ENCODE data around the gene CAPSL. TPM values are rescaled to one million over a fixed set of nuclear protein-coding genes. Genes with fewer than 3 reads are reported as not detected.
A peak's percentile ranks its signal among the peaks of the same experiment; 100 is the strongest.

CAPSL gene
- total RNA-seq, 4 donors from 2014 or later, result not detected

- Histone ChIP-seq H3K36me3 (no peaks in the 10 kb centered on the region), H3K4me1 (no peaks in the 10 kb centered on the region), H3K27me3 (no peaks in the 10 kb centered on the region), H3K9me3 (no peaks in the 10 kb centered on the region), H3K4me3 (no peak overlapping the region), H3K27ac (no peak overlapping the region)
- DNase-seq, result no peak
- TF ChIP-seq POLR2A (IDR thresholded peaks at IDR 0.05), result no peak
- TF ChIP-seq, protein P1, sequence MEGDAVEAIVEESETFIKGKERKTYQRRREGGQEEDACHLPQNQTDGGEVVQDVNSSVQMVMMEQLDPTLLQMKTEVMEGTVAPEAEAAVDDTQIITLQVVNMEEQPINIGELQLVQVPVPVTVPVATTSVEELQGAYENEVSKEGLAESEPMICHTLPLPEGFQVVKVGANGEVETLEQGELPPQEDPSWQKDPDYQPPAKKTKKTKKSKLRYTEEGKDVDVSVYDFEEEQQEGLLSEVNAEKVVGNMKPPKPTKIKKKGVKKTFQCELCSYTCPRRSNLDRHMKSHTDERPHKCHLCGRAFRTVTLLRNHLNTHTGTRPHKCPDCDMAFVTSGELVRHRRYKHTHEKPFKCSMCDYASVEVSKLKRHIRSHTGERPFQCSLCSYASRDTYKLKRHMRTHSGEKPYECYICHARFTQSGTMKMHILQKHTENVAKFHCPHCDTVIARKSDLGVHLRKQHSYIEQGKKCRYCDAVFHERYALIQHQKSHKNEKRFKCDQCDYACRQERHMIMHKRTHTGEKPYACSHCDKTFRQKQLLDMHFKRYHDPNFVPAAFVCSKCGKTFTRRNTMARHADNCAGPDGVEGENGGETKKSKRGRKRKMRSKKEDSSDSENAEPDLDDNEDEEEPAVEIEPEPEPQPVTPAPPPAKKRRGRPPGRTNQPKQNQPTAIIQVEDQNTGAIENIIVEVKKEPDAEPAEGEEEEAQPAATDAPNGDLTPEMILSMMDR (IDR thresholded peaks at IDR 0.05), result no peak
Measured at GRCh38 chr5:35867998-35868397, 70.4 kb downstream of the CAPSL start.

GRCh38 chr5:35863159-35863558 lies 75.3 kb downstream of the CAPSL start:
- no peak for TF ChIP-seq POLR2A (IDR thresholded peaks at IDR 0.05)
- TF ChIP-seq, protein P1 (IDR thresholded peaks at IDR 0.05), result no peak
- peak overlapping the region in 2 of 4 donors; percentile 28 to 62 for H3K27ac ChIP-seq
- no peaks in the 10 kb centered on the region for H3K36me3 ChIP-seq
- H3K4me3 ChIP-seq, result peak overlapping the region; percentile 5 to 38 (median 32)
- H3K27me3 ChIP-seq, result no peaks in the 10 kb centered on the region
- no peak for DNase-seq
- H3K9me3 ChIP-seq, result no peaks in the 10 kb centered on the region
- no peaks in the 10 kb centered on the region for H3K4me1 ChIP-seq

GRCh38 chr5:35862126-35862525 lies 76.3 kb downstream of the CAPSL start:
- no peaks in the 10 kb centered on the region for H3K36me3 ChIP-seq
- no peaks in the 10 kb centered on the region for H3K4me1 ChIP-seq
- no peaks in the 10 kb centered on the region for H3K27me3 ChIP-seq
- H3K4me3 ChIP-seq, result peak overlapping the region in 3 of 4 donors; percentile 22 to 38 (median 38)
- no peaks in the 10 kb centered on the region for H3K9me3 ChIP-seq
- DNase-seq, result no peak
- H3K27ac ChIP-seq, result peak overlapping the region in 3 of 4 donors; percentile 7 to 62 (median 56)
- TF ChIP-seq, protein P1 (IDR thresholded peaks at IDR 0.05), result no peak
- TF ChIP-seq POLR2A (IDR thresholded peaks at IDR 0.05), result no peak

DNA sequence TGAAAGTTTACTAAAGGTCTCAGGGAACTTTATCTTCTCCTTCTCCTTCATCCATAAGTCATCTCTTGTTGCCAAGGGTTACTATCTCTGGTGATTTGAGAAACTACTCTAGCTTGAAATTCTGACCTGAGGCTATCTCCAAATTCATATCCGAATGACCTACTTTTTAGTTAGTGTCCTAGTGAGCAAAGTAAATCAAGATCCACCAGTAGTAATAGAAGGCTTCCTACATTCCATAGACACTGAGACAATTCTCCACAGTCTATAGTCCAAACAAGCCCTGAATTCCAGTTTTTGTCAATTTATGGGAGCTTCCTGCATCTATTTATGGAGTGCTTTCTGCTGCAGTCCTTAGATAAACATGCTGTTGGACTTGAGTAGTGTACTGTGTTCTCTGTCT lies 76.7 kb downstream of the CAPSL start:
- peak overlapping the region in 3 of 4 donors; percentile 31 to 38 (median 38) for H3K4me3 ChIP-seq
- H3K4me1 ChIP-seq, result no peaks in the 10 kb centered on the region
- no peaks in the 10 kb centered on the region for H3K27me3 ChIP-seq
- no peaks in the 10 kb centered on the region for H3K36me3 ChIP-seq
- TF ChIP-seq, protein P1 (IDR thresholded peaks at IDR 0.05), result no peak
- TF ChIP-seq POLR2A (IDR thresholded peaks at IDR 0.05), result no peak
- no peak for DNase-seq
- no peaks in the 10 kb centered on the region for H3K9me3 ChIP-seq
- peak overlapping the region; percentile 7 to 71 (median 59) for H3K27ac ChIP-seq

DNA sequence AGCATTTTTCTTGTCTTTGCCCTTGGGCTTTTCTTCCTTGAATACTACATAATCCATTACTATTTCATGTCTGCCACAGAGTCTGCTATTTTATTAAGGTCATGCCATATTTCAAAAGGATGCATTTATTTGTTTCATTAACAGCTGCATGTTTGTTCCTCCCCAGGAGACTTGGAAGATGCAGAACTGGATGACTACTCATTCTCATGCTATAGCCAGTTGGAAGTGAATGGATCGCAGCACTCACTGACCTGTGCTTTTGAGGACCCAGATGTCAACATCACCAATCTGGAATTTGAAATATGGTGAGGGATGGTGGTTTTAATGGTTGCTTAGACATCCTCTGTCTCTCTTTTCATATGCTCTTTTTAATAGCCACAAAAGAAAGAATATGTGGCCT lies 77.7 kb downstream of the CAPSL start:
- Histone ChIP-seq H3K27ac (peak overlapping the region; percentile 61 to 71 (median 62)), H3K4me3 (peak overlapping the region; percentile 31 to 38 (median 34)), H3K4me1 (no peaks in the 10 kb centered on the region), H3K27me3 (no peaks in the 10 kb centered on the region), H3K36me3 (no peaks in the 10 kb centered on the region), H3K9me3 (no peaks in the 10 kb centered on the region)
- no peak for DNase-seq
- TF ChIP-seq, protein P1 (IDR thresholded peaks at IDR 0.05), result no peak
- no peak for TF ChIP-seq POLR2A (IDR thresholded peaks at IDR 0.05)
